G401 (cell line): ENCODE results near the gene ABTB2. TPM values are rescaled to one million over a fixed set of nuclear protein-coding genes. Genes with fewer than 3 reads are reported as not detected.

ENCODE experiments used
- DNase-seq: peaks from one replicate; pipeline ENCODE4 v3.0.0-alpha.2; 2015; ENCODE audit warnings: low spot score
- in situ Hi-C: cut with HindIII; loops from 2 replicates; pipeline ENCODE4 v1.10.0; 2016; ENCODE audit warnings: low sequenced_read_pairs, mixed read lengths
- total RNA-seq: library from RNA; depleted of rRNA; stranded (reverse); fragments of >200 nt; shearing (Covaris generic); gene quantifications from 2 replicates; pipeline ENCODE4 v1.2.3, GENCODE V29; 2014

ABTB2 gene
- total RNA-seq, 1 experiment from 2014 or later = 2.9 TPM

GRCh38 chr11:34345540-34345876 is 12.3 kb downstream of the ABTB2 start:
- no peak for DNase-seq
- in situ Hi-C loops = no loop called here

- no peak for DNase-seq
- in situ Hi-C loops = no loop called here
Measured at GRCh38 chr11:34344768-34345539, 12.9 kb downstream of the ABTB2 start.

GRCh38 chr11:34344410-34344767 is 13.4 kb downstream of the ABTB2 start:
- in situ Hi-C loops = no loop called here
- no peak for DNase-seq

GRCh38 chr11:34343686-34344085 is 14.1 kb downstream of the ABTB2 start:
- DNase-seq = no peak
- in situ Hi-C loops = no loop called here

GRCh38 chr11:34343153-34343552 is 14.7 kb downstream of the ABTB2 start:
- no peak for DNase-seq

GRCh38 chr11:34341931-34342533 is 15.8 kb downstream of the ABTB2 start:
- in situ Hi-C loops = no loop called here
- DNase-seq = no peak

More at GRCh38 chr11:34343153-34343552, 14.7 kb downstream of the ABTB2 start:
- in situ Hi-C loops = no loop called here

- no peak for DNase-seq
- in situ Hi-C loops = no loop called here
Measured at GRCh38 chr11:34341096-34341495, 16.7 kb downstream of the ABTB2 start.

GRCh38 chr11:34340653-34341052 is 17.2 kb downstream of the ABTB2 start:
- no peak for DNase-seq
- in situ Hi-C loops = no loop called here

GRCh38 chr11:34339149-34340064 is 18.4 kb downstream of the ABTB2 start:
- in situ Hi-C loops = no loop called here
- no peak for DNase-seq

- no peak for DNase-seq
- in situ Hi-C loops = no loop called here
Measured at GRCh38 chr11:34337016-34337415, 20.8 kb downstream of the ABTB2 start.

GRCh38 chr11:34335801-34336200 is 22.0 kb downstream of the ABTB2 start:
- in situ Hi-C loops = no loop called here
- no peak for DNase-seq

GRCh38 chr11:34335331-34335730 is 22.5 kb downstream of the ABTB2 start:
- in situ Hi-C loops = no loop called here
- no peak for DNase-seq

GRCh38 chr11:34333787-34334186 is 24.0 kb downstream of the ABTB2 start:
- DNase-seq = no peak
- in situ Hi-C loops = no loop called here

GRCh38 chr11:34332524-34332923 is 25.3 kb downstream of the ABTB2 start:
- in situ Hi-C loops = no loop called here
- peak; percentile 4 for DNase-seq

- in situ Hi-C loops = no loop called here
- no peak for DNase-seq
Measured at GRCh38 chr11:34331736-34332135, 26.1 kb downstream of the ABTB2 start.

GRCh38 chr11:34331329-34331728 is 26.5 kb downstream of the ABTB2 start:
- no peak for DNase-seq
- in situ Hi-C loops = no loop called here

GRCh38 chr11:34330653-34331052 is 27.2 kb downstream of the ABTB2 start:
- DNase-seq = no peak
- in situ Hi-C loops = no loop called here

GRCh38 chr11:34329876-34330275 is 27.9 kb downstream of the ABTB2 start:
- DNase-seq = no peak
- in situ Hi-C loops = no loop called here

- in situ Hi-C loops = no loop called here
- DNase-seq = no peak
Measured at GRCh38 chr11:34328632-34328910, 29.2 kb downstream of the ABTB2 start.
